ENCODE data around the gene CHKB.
"Not testable (repeated sequence)": the region's sequence is repeated elsewhere in the genome, so short reads cannot be mapped to it uniquely, and the experiment has no call there.

The CHKB gene

DNA sequence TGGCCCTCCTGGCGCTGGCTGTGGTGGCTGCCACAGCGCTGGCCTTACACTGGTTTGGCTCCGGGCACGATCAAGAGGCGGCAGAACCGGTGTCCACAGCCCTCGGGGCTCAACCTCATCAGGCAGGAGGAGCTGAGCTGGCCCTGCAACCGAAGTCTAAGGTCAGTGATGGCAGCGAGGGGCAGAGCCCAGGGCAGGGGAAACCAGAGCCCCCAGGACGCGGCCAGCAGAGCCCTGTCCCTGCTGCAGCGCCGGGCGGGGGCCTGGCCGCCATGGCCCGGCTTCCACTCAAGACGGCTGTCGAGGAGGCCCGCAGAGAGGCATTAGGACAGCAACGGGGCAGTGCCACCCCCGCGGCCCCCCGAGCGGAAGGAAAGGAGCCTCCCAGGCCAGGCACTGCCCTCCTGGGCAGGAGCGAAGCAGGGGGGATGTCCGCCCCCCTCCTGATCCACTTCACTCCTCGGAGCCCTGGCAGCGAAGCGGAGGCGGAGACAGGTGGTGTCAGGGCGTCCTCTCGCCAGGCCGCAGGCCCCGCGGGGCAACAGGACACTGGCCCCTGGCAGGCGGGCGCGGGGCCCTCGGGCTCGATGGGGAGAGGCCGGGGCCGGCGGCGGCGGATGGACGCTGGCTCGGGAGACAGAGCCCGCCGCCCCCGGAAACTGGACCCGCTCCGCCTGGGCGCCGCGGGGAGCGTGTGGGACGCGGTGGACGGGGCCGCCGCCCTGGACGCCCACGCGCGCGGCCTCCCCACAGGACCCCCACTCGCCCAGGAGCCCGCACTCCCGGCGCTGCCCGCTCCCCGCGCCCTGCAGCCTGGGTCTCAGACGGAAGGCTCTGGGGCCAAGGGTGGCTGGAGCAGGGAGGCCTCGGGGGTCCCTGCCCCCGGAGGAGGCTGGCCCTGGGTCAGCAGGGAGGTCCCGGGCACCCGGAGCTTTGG lies 36.1 kb downstream of the CHKB start:
- DNase-seq, result no peak

DNA sequence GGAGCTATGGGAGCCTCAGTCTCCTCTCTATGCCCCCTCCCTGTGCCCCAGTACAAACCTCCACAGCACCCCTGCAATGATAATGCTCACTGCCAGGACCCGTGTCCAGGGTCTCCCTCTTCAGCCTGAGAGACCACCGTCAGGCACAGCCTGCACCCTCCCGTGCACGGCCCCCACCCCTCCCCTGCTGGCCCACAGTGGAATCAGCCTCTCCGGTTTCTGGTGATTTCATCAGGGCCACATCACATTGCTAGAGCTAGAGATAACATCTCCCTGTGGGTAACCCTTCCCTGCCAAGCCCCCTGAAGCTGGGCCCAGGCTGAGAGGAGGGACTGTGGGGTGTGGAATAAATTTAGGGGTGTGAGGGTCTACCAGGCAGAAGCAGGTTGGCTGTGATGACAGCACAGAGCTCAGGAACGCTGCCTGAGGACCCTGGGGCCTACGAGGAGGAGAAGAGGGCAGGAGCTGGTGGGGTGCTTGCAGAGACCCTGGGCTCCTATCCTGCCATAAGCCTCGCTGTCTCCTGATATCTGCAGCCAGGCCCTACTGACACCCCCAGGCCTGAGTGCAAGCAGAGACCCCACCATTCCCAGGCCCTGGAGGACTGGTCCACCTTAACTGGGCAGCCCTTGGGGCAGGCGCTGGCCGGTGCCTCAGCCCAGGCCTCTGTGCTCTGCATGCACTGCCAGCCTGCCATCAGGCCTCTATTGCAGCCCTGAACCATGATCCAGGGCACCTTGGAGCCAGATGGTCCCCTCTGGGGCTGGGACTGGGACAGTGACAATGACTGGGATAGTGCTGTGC lies 36.9 kb downstream of the CHKB start, which contains the start of gene KLHDC7B:
Gene KLHDC7B (plus strand): TSS at position 378 of the 804 bp plus-strand sequence. CDS start 345 bp downstream, at position 723.
- no peak for DNase-seq

DNA sequence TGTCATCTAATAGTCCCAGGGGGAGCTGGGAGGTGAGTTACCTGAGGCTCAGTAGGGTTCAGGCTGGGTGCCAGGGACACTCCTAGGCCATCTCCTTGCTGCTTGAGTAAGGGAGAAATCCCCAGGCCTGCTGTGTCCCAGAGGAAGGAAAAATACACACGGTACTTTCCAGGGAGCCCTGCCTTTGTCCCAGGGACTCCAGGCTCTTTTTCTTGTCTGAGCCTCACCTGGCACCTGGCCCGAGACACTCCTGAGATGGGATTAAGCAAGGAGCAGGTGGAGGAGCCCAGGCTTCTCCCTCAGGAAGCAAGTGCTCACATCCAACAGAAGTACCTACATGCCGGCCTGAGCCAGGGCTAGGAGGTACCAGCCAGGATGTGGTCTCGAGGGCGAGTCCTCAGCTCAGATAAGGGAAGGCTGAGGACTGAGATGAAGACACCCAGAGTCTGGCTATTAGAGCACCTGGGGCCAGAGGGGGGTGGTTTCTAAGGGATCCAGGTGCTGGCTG lies 37.8 kb downstream of the CHKB start:
- no peak for DNase-seq

DNA sequence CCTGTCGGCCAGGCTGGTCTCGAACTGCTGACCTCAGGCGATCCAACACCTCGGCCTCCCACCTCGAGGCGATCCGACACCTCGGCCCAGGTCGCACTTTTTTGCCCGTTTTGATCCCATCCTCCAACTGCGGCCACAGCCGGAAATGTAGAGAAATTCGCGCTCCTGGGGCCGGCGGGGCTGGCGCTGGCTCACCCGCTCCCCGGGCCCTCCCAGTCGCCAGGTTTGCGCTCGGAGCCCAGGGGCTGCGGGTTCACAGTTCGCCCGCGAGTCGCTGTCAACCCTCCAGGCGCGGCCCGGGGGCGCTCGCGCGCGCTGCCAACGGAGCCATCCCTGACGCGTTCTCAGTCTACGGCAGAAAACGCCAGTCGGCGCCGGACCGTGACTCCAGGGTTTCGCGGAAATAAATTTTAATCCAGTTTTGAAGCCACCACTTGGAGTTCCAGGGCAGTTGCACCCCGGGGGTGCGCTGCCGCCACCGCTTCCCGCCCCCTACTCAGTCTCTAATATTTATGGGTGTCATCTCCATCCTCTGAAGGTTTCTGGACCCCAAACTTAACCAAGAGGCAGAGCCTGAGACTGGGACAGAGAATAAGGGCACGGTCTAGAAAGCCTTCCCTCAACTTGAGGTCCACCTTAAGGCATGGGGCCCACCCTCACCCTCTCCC lies 38.4 kb downstream of the CHKB start:
- DNase-seq, result peak; percentile 90

DNA sequence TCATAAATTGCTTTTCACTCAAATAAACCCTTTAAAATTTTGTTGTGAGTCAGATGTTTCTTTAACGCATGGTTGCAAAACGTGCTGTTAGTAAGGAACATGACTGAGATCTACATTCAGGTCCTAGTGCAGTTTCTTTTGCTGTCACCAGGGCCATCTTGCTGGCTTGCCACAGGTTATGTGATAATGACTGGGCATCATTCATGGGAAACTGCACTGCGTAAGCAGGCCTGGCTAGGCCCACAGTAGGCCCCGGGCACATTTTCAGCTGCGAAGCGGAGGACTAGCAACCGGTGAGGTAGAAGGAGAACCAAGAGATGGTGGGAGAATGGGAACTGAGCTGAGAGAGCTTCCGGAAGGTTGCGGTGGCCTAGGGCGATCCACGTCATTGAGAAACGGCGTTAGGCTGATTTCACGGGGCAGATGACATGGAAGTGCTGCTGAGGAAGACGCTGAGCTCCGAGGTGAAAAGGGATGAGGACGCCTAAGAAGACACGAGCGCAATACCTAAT lies 40.2 kb downstream of the CHKB start:
- DNase-seq, result peak; percentile 87

DNA sequence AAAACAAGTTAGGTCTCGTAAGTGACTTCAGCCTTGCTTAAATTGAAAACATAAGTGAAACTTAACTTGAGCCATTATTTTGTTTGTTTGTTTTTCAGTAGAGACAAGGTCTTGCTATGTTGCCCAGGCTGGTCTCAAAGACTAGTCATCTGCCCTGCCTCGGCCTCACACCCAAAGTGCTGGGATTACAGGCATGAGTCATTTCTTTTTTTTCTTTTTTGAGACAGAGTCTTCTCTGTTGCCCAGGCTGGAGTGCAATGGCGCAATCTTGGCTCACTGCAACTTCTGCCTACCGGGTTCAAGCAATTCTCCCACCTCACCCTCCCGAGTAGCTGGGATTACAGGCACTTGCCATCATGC lies 41.0 kb downstream of the CHKB start:
- peak; percentile 90 for DNase-seq

DNA sequence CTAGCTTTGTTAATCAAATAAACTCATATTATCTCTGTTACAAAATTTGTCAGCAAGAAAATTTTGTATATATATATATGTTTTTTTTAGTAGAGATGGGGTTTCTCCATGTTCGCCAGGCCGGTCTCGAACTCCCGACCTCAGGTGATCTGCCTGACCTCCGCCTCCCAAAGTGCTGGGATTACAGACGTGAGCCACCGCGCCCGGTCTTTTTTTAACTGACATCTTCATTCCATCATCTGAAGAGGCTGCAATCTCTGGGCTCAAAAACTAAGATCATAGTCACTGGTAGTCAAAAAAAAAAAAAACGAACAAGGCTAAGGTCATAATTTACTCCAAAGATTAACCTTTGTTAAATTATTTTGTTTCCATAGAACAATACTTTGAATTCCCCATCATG lies 42.3 kb downstream of the CHKB start:
- DNase-seq, result no peak

DNA sequence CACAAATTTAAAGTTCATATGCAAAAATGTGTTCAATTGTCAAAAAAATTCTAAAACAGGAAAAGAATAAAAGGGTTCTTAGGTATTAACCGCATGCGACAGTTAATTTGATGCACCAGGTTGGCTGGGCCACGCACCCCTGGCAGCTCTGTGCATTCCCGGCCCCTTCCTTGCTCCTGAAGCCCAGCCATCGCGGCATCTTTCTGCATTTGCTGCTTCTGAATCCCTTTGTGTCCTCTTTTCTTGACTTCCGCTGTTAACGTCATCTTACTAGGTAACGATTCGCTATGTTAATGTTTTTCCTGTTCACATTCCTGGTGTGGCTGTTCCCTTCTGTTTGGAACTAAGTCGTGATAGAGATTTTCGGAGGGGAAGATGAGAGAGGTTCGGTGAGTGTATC lies 44.9 kb downstream of the CHKB start:
- DNase-seq, result no peak

DNA sequence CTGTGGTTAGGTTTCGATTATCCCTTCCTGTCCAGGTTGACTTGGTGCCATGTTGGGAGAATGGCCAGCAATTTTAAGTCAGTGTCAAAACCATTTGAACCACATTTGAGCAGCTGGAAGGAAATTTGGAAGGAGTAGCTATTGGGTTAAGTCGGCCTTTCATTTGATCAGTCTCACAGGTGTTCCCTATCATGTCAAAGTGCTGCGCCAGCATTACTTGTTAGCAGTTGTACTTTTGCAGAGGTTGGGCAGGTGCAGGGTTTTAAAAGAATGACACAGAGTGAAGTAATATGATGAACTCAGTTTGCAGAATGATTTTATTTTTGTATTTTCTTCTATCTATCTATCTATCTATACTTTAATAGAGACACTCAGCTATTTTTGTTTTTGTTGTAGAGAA lies 46.4 kb downstream of the CHKB start:
- no peak for DNase-seq

DNA sequence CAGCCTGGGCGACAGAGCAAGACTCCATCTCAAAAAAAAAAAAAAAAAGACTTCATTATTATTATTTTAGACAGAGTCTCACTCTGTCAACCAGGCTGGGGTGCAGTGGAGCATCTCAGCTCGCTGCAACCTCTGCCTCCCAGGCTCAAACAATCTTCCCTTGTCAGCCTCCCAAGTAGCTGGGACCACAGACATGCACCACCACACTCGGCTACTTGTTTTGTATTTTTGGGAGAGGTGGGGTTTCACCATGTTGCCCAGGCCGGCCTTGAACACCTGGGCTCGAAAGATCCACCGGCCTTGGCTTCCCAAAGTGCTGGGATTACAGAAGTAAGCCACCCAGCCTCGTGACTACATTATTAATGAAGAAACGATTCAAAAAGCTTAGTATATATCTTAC lies 47.5 kb downstream of the CHKB start:
- DNase-seq, result no peak

DNA sequence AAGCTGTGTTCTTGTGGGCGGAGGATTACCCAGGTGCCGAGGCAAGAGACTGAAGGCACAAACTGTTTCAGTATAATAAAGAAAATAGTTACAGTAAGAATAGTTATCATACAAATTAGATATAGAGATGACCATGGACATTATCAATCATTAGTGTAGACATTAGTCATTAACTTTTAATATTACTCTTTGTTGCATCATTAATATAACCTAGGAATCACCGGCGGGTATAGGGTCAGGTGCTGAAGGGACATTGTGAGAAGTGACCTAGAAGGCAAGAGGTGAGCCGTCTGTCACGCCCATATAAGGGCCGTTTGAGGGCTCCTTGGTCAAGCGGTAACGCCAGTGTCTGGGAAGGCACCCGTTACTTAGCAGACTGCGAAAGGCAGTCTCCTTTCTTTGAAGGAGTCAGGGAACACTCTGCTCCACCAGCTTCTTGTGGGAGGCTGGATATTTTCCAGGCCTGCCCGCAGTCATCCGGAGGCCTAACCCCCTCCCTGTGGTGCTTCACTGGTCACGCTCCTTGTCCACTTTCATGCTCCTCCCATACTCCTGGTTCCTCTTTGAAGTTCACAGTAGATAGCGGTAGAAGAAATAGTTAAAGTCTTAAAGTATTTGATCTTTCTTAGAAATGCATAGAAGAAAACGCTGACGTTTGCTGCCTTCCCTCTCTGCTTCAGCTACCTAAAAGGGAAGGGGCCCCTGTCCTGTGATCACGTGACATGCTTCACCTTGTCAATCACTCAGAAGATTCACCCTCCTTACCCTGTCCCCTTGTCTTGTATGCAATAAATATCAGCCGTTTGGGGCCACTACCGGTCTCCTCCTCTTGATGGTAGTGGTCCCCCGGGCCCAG lies 48.6 kb downstream of the CHKB start:
- DNase-seq, result not testable (repeated sequence)

DNA sequence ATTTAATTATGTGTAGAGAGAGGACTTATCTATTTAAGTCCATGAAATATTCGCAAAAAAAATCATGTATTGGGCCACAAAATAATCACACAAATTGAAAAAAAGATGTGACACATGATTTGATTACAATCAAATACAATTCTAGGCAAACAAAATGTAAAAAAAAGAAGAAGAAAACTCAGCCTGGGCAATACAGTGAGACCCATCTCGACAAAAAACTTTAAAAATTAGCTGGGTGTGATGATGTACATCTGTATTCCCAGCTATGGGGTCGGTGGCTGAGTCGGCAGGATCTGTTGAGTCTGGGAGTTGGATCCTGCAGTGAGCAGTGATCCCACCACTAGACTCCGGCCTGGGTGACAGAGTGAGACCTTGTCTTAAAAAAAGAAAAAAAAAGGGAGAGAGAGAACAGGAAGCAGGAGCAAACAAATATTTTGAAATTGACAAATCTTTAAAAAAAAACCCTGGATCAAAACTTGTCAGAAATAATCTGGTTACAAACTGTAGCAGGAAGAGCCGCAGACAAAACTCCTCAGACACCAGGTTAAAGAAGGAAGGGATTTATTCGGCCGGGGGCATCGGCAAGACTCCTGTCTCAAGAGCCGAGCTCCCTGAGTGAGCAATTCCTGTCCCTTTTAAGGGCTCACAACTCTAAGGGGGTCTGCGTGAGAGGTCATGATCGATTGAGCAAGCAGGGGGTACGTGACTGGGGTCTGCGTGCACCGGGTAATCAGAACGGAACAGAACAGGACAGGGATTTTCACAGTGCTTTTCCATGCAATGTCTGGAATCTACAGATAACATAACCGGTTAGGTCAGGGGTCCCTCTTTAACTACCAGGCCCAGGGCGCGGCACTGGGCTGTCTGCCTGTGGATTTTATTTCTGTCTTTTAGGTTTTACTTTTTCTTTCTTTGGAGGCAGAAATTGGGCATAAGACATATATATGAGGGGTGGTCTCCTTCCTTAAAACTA lies 49.5 kb downstream of the CHKB start:
- DNase-seq, result no peak

DNA sequence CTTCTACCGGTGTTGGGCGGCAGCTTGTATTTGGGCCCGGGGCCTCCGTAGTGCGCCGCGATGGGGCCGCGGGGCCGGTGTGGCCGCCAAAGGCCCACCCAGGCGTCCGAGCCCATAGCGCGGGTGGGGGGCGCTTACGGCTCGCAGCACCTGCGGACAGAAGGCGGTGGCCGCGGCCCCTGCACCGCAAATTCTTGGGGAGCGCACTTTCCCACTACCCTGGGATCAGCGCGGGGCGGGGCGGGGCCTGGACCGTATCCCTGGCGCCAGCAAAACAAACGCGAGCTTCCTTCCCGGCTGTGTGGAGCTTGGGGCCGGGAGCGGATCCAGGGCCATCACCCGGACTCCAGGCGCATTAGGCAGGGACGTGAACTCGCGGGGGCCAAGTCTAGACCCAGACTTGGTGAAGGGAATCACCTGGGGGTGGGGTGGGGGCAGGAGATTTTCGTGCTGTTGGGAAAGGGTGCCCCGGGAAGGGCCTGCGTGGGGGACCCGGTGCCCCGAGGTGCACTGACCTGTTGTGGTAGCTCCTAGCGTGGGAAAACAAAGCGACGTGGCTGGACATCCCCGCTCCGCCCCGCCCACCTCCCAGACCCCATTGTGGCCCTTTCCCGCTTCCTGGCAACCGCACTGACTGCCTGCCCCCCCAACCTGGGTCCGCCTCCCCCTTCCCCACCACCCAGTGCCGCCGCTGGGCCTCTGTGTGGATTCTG lies 50.5 kb downstream of the CHKB start:
- no peak for DNase-seq

DNA sequence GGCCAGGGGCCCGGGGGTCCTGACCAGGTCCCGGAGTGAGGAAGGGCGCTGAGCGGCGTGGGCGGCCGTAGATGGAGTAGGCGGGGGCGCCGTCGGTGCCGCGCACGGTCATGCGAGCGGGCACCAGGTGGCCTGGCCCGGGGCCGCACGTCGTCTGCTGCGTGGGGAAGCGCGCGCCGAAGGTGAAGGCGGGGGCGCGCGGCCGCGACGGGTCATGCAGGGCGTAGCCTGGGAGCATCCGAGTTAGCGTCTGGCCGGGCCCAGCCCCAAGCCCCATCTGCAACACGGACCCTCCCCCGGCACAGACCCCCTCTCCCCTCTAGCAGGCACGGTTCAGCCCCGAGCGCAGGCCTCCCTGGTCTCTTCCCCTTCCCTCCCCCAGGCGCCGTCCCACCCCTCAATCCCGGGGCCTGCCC lies 51.1 kb downstream of the CHKB start:
- peak; percentile 78 for DNase-seq

DNA sequence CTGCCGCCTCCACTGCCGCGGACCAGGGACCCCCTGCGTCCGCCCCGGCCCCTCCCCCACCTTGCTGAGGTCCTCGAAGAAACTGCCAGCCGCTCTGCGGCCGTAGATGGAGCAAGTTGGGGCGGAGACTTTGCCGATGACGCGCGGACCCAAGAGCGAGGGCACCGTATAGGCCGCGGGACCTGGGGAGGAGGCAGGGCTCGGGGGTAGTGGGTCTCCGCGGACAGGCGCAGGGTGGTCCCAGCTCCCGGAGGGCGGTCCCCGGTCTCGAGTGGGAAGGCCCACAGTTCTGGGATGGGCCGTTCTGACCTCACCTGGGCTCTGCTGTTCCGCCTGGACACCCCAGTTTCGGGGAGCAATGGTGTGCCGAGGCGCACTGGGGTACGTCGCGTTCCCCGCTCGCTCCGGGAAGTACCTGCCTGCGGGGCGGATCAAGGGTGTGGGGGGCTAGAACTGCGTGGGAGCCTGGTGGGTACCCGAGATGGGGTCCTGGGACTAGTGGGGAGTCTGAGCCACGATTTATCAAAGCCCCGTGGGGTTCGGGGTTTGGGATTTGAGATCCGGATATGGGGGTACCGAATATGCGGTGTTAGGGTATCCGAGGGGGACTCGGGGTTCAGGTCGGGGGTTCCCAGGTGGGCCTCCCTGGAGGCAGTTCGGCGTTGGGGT lies 51.6 kb downstream of the CHKB start:
- DNase-seq, result peak; percentile 92

DNA sequence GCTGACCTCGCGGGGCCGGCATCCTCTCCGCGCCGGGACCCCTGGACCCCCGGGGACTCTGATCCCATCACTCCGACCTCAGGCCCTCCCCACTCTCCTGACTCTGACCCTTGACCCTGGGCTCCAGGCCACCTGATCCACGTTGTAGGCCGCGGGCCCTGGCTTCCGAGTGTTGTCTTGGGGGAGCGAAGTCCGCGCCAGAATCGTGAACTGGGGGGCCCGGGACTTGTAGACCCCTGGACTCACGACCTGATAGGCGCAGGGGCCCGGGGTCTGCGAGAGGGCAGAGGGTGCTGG lies 52.1 kb downstream of the CHKB start:
- no peak for DNase-seq

DNA sequence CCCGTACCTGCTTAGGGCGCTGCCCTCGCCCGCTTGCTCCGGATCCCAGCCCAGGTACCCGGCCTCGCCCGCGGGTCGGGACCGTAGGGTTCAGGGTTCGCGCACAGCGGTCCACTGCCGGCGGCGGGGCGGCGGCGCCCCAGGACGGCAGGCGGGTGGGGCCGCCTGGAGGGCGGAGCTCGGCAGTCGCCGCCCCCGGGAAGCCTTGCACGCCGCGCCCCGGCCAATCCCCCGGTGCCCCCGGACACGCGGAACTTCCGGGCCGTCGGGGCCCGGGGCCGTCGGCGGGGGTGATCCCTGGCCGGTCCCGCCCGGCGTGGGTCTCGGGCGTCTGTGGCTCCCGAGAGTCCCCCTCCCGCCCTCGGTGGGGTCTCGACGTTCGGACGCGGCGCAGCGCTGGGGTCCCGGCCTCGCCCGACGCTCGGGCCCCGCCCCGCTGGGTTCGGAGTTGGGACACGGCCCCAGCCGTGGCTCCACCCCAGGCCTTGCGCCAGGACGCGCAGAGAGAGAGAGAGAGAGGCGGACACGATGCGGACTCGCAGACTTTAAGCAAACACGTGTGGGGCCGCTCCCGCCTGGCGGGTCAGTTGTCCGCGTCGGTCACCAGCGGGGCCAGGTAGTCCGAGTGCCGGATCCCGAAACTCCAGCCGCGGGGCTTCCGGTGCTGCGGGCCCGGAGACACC lies 52.6 kb downstream of the CHKB start, which contains the start of gene TYMP:
Gene TYMP (minus strand): TSS at position 116 of the 683 bp plus-strand sequence. CDS start 303 bp downstream, outside the sequence.
- peak; percentile 81 for DNase-seq

DNA sequence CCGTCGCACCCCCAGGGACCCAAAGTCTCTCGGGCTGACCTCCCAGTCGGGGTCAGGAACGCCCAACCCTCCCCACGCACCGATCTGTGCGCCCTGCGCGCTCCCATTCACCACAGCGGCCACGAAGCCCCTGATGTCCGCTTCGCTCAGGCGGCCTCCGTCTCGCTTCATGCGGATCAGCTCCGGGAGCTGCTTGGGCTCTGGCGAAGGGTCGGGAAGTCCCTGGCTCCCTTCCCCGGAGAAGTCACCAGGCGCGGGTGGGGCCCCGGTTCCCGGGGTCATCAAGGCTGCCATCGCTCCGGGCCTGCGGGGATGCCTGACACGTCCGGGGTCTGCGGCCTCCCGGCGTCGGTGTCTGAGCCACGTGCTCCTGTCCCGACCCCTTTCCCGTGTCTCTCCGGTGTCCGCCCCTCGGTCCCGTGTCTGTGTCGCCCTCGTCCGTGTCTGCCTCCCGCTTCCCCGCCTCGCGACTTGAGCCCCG lies 53.2 kb downstream of the CHKB start:
- no peak for DNase-seq
